Progenitor cell of endocrine pancreas (in vitro differentiated cells): Measurements from ENCODE around the gene PECR. TPM values are rescaled to one million over a fixed set of nuclear protein-coding genes. Genes with fewer than 3 reads are reported as not detected.

Source experiments
- DNase-seq: peaks from one replicate; pipeline ENCODE4 v3.0.0; 2021; ENCODE audit warnings: low spot score; ENCODE audit not compliant: unreplicated experiment
- H3K27ac Mint-ChIP-seq: 2 replicates; pipeline ENCODE4 v1.8.0; 2021; ENCODE audit warnings: mild to moderate bottlenecking, moderate library complexity, mixed read lengths
- H3K27me3 Mint-ChIP-seq: 2 replicates; pipeline ENCODE4 v1.8.0; 2021; ENCODE audit warnings: mixed read lengths
- H3K36me3 Mint-ChIP-seq: 2 replicates; pipeline ENCODE4 v1.8.0; 2022; ENCODE audit warnings: mixed read lengths; ENCODE audit not compliant: insufficient read depth
- H3K4me1 Mint-ChIP-seq: 2 replicates; pipeline ENCODE4 v1.8.0; 2021; ENCODE audit warnings: low read depth, mixed read lengths
- H3K4me3 Mint-ChIP-seq: 2 replicates; pipeline ENCODE4 v1.8.0; 2021; ENCODE audit warnings: low read depth, mild to moderate bottlenecking, moderate library complexity, mixed read lengths
- H3K9me3 Mint-ChIP-seq: 2 replicates; pipeline ENCODE4 v1.8.0; 2021; ENCODE audit warnings: low read depth, mixed read lengths
- CTCF ChIP-seq: fragments of 200-600 bp; sonication (generic); IDR thresholded peaks from one replicate; pipeline ENCODE4 v1.5.0; 2021; ENCODE audit warnings: antibody characterized with exemption, mild to moderate bottlenecking; ENCODE audit not compliant: unreplicated experiment
- total RNA-seq: library from RNA; stranded (reverse); gene quantifications from 2 replicates; pipeline ENCODE4 v1.2.1, GENCODE V29; 2021

Gene PECR
- total RNA-seq, 1 donor from 2014 or later = 14.2 TPM

DNA sequence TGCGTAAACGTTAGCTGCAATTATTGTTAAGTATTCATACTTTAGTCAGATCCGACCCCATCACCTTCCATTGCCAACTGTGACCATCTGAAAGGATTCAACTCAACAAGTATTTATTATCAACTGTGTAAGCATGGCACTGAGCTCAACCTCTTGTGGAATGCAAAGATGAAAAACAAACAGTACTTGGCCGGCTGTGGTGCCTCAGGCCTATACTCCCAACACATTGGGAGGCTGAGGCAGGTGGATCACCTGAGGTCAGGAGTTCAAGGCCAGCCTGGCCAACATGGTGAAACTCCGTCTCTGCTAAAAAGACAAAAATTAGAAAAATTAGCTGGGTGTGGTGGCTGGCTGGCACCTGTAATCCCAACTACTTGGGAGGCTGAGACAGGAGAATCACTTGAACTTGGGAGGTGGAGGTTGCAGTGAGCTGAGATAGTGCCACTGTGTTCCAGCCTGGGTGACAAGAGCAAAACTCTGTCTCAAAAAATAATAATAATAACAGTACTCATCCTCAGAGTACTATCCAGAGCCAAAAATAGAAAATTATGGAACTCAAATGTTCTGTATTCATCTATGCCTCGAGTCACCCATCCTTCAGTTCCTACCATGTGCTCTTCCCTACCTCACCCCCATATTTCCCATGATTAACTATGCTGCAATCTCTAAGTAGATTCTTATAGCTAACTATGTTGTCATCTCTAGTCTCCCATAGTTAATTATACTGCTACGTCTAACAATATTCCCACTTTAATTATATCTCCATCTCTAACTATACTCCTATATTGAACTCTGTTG, 59.6 kb downstream of the PECR start:
- H3K4me1 Mint-ChIP-seq = no peaks in the 10 kb centered on the region
- no peaks in the 10 kb centered on the region for H3K27me3 Mint-ChIP-seq
- no peak overlapping the region for H3K27ac Mint-ChIP-seq
- H3K4me3 Mint-ChIP-seq = no peak overlapping the region
- no peaks in the 10 kb centered on the region for H3K9me3 Mint-ChIP-seq
- no peak for DNase-seq
- no peak for TF ChIP-seq CTCF
- no peaks in the 10 kb centered on the region for H3K36me3 Mint-ChIP-seq

- Mint-ChIP-seq H3K27me3 (no peaks in the 10 kb centered on the region), H3K36me3 (no peaks in the 10 kb centered on the region)
Observed at GRCh38 chr2:216018709-216019108, 62.9 kb downstream of the PECR start.

GRCh38 chr2:216017365-216017764, 64.2 kb downstream of the PECR start:
- no peak for DNase-seq
- no peak for TF ChIP-seq CTCF
- H3K4me1 Mint-ChIP-seq = no peaks in the 10 kb centered on the region

More at GRCh38 chr2:216018709-216019108, 62.9 kb downstream of the PECR start:
- Mint-ChIP-seq H3K4me1 (no peaks in the 10 kb centered on the region), H3K4me3 (no peak overlapping the region), H3K9me3 (no peaks in the 10 kb centered on the region), H3K27ac (no peak overlapping the region)
- TF ChIP-seq CTCF = no peak
- DNase-seq = no peak

DNA sequence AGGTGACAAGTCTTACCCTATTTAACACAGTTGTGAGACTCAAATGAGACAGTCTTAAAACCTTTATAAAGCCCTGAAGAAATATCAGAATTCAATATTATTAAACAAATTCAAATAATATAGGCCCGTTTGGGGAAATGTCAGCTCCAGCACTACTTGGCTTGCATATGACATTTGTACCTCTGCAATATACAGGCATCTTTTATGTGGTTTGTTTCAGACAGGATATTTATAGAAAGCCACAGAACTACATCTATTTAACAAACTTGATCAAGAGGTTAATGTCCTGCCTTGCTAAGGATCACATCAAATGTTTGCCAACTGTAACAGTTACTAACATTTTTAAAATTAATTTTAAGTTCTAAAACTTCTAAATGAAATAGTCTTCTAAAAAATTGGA, 65.0 kb downstream of the PECR start:
- Mint-ChIP-seq H3K4me1 (peaks cover 3% of the 10 kb centered on the region), H3K36me3 (no peaks in the 10 kb centered on the region), H3K27me3 (no peaks in the 10 kb centered on the region), H3K4me3 (no peak overlapping the region), H3K9me3 (no peaks in the 10 kb centered on the region), H3K27ac (no peak overlapping the region)
- DNase-seq = no peak
- TF ChIP-seq CTCF = no peak

More at GRCh38 chr2:216017365-216017764, 64.2 kb downstream of the PECR start:
- Mint-ChIP-seq H3K9me3 (no peaks in the 10 kb centered on the region), H3K36me3 (no peaks in the 10 kb centered on the region), H3K27ac (no peak overlapping the region), H3K4me3 (no peak overlapping the region), H3K27me3 (no peaks in the 10 kb centered on the region)

DNA sequence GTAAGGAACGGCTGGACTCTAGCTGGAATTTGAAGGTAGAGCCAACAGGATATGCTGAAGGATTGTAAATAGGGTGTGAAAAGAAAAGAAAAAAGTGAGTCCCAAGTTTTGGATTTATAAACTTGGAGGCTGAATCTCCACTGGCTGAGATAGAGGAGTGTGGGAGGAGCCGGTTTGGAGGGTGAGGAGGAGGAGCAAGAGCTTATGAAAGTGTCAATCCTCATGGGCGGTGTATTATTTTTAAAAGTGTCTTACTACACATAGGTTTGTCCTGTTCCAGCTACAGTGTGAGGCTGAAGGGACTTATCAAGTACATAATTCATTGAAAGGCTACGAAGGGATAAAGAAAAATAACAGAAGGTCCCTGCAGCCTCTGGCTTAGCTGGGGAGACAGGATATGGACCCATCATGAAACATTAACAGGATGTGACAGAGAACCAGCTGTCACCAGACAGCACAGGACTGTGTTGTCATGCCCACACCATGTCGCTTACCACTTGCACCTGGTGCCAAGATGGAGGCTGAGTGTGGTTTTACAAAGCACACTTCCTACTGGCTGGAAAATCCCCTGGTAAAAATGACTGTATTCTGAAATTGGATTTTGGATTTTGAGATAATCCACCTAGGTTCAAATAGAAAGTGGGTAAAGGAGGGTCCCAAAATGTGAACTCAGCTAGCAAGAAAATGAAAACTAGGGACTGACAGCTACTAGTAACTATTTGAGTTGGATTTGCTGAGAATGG, 65.7 kb downstream of the PECR start:
- Mint-ChIP-seq H3K4me1 (peaks cover 8% of the 10 kb centered on the region), H3K36me3 (no peaks in the 10 kb centered on the region), H3K27me3 (no peaks in the 10 kb centered on the region), H3K9me3 (no peaks in the 10 kb centered on the region), H3K4me3 (no peak overlapping the region), H3K27ac (no peak overlapping the region)
- DNase-seq = no peak
- no peak for TF ChIP-seq CTCF
